Right lung (tissue), 5 donors: ENCODE results near the gene TCF4. TPM values are rescaled to one million over a fixed set of nuclear protein-coding genes. Genes with fewer than 3 reads are reported as not detected.

ENCODE experiments used
- DNase-seq, 2 donors: peaks; one replicate each; pipeline ENCODE4 v3.0.0-alpha.2; 2013
- polyA plus RNA-seq, 5 donors: library from polyadenylated mRNA; unstranded; fragments of 120-200 nt; gene quantifications; one replicate each; pipeline versions ENCODE4 v1.2.1 to v1.2.3, GENCODE V29; 2013; ENCODE audit warnings: inconsistent platforms in 1 of 5, low replicate concordance in 1 of 5; ENCODE audit not compliant: insufficient read length in 5 of 5, insufficient read depth in 1 of 5

Gene TCF4
- polyA plus RNA-seq, 5 donors = 69.0 to 163 (median 139) TPM

DNA sequence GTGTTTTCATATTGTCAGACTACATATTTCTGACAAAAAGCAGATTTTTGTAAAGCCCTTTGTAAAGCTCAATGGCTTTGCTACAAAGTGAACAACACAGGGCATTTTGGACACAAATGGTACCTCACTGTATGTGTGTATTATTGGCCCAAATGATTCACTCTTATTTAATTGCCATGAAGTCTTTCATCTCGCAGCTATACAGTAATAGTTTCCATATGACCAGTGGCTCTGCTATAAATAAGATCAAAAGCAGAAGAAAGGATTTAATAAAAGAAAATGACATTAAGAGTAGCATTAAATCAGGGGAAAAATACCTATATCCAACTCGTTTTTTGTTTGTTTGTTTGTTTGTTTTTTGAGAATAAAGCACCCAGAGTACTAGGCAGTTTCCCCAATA, 344.7 kb downstream of the TCF4 start:
- no peak for DNase-seq

DNA sequence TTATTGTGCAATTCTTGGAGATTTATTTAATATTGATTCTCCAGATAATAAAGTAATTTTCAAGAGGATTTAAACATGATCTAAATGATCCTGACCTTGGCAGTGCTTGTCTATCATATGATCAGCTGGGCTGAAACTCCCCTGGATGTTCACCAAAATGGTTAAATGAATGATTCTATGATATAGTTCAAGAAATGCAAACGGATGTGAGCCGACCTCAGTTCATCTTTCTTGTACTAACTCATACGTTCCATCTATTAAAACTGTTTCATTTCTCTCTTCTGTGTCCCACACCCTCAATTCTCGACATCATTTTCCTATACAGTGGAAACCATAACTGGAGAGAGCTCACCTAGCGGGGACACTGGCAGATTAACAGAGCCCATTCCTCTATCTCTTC, 347.0 kb downstream of the TCF4 start:
- no peak for DNase-seq

DNA sequence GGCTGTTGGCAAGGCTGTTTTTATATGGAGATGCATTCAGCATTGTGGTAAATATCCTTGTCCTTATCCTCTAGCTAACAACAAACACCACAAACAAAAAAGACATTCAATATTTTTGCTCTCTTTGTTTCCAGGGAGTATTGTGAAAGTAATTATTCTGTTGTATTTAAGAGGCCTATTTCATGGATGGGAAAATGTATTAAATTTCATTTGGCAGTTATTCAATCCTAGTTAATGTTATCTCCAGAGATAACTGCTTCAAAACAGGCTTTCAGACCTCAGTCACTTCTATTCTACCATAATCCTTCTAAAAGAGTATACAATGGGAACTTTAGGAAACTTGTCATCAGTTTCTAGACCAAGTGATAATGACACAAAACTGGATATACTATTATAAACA, 348.3 kb downstream of the TCF4 start:
- DNase-seq = peak; percentile 45 to 68

DNA sequence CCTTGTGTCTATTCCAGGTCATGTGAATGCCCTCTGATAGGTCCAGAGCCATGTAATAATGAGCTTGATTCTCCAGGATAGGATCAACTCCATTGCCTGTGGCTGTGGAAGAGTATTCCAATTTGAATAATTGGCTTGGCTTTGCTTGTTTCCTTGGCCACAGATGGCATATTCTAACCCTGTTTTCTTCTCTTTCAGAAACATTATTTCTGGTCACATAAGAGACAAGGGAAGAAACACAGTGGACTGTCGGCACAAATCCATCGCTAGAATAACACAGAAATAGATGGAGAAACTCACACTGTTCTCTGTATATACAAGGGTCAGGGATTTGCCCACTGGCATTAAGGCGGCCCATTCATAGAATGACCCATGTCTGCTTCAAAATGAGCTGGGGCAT, 350.3 kb downstream of the TCF4 start:
- DNase-seq = no peak

DNA sequence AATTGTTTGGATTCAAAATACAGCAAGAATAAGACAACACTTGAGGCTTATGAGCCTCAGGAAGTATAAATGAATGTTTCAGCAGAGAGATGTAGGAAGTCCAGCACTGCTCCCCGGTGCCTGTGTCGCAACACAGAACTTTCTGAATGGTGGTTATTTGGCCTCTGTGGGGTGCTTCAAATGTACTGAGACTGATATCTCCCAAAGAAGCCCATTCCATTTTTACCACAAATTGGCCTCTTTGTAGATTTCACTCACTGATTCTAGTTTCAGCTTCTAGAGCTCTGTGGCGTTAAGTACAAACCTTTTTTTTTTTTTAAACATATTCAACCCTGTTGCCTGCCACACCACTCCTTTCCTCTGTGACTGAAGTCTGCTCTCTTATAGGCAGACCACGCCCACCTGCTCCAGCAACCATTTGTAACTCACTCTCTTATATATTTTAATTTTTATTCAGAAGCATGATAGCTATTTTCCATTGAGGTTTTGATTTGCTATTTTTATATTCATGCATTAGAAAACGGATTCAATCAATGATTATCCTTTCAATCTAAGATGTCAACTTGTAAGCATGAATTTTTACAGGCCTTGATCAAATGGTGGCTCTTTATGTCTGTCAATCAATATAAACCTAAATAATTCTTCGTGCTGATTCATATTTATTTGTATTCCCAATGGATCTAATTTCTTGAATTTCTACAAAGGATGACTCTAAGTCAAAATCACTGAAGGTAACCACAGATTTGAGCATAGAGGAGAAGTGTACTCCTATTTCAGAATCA, 351.7 kb downstream of the TCF4 start:
- DNase-seq = no peak

DNA sequence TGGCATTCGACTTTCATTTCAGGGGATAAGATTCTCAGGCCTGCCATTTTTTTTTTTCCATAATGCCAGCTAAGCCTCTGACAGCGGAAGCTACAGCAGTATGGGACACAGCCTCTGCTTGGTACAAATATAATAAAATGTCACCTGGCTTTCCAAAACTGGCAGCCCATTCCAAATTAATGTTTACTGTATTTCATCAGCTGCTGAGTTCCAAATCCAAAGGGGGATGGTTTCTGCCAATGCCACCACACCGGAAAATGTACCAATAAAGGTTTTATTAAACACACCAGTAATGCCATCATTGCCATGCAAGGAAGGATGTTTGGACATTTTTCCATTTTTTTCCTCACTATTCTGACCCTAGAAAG, 352.9 kb downstream of the TCF4 start:
- no peak for DNase-seq

DNA sequence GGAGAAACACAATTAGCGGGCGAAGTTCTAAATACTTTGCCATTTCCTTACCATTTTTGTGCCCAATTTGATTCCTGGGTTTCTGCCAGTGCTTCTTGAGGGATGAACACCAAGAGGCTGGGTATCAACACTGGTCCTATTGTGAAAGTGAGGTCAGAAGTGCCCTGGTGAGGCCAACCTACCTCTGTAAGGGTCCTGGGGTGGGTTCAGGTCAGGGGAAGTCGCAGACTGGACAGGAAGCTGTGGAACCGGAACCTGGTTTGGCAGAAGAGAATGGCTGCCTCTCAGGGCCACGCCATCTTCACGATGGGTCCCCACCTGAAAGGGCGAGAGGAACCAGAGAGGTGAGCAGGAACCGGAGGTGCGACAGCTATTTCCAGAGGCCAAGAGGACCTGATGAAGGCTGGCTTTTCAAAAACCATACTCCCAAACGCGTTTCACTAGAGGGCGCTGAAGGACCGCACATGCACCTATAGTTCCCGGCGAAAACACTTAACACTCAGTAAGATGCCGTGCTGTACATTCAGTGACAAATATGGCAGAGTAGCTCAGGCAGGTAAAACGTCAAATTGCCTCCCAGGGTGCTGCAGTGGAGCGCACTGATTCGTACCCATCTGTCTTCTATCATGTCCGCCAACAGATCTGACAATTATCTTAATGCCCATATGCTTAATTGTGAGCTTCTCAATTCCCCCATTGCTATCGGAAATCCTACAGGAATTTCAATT, 353.5 kb downstream of the TCF4 start:
- peak; percentile 74 to 78 for DNase-seq

DNA sequence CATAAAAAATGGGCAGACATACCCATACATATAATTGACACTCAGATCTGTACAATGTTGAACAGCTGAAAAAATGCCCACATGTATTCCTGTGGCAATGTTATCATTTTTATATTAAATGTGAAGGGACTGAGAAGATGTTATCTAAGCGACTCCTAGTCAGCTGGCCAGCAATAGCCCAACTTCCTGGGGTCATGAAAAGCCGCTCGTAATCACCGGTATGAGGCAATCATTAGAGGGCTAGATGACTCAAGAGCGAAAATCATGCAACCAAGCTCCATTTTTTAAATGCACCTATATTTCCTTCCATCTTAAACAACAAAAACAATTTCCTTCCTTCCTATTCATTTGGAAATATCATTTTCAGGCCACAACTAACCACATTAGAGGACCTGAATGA, 354.1 kb downstream of the TCF4 start:
- no peak for DNase-seq

DNA sequence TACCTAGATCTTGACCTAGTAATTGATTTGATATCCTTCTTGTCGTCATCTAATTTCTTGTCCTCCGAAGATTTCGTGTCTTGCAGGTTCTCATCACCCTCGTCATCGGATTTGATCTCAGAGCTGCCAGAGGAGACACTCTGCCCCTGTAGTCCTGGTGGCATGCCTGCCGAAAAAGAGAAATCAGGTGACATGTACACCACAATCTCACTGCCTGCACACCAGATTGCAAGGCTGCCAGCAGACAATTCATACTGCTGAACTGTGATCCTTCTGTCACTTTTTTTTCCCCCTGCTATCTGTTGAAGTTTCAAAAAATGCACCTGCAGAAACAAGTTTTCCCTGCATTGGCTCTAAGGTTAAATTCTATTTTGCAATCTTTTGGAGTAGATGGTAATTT, 355.5 kb downstream of the TCF4 start:
- no peak for DNase-seq

DNA sequence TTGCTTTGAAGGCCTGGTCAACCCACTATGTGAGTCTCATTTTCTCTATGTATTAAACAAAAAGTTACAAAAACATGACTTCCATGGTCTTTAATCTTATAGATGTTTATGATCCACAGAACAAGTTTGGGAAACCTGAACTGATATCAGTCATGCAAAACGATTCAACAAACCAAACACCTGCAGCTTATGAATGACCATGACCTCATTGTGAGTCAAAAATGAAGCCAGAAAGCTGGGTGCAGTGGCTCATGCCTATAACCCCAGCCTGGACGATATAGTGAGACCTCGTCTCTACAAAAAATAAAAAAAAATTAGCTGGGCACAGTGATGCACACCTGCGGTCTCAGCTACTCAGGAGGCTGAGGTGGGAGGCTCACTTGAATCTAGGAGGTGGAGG, 358.3 kb downstream of the TCF4 start:
- DNase-seq = no peak

DNA sequence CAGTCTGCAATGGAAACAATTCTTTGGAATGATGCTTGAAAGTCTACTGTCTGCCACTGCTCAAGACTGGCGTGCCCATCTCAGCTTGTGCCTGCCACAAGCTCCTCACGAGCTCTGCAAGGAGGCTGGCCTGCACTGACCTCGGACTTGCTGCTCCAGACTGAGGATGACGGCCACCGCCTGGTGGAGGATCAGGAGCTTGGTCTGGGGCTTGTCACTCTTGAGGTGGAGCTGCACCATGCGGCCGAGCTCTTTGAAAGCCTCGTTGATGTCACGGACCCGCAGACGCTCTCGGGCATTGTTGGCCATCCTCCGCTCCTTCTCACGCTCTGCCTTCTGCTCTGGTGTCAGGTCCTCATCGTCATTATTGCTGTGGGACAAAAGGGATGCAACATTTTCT, 359.3 kb downstream of the TCF4 start:
- DNase-seq = no peak

DNA sequence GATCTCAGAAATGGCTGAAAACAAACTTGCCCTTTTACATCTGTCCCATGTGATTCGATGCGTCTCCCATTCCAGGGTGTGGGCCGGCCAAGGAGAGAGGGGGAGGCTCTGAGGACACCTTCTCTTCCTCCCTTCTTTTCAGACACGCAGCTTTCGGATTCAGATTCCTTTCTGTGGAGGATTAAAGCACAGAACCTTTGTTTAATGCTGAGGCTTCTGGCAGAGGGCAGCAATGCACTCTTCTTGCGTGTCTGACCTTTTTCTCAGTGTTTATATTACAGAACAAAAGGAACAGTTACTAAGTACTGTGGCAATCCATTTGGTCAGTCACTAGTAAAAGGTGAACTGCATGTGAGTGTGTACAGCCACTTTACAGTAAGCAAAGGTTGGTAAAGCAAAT, 359.8 kb downstream of the TCF4 start:
- DNase-seq = no peak

DNA sequence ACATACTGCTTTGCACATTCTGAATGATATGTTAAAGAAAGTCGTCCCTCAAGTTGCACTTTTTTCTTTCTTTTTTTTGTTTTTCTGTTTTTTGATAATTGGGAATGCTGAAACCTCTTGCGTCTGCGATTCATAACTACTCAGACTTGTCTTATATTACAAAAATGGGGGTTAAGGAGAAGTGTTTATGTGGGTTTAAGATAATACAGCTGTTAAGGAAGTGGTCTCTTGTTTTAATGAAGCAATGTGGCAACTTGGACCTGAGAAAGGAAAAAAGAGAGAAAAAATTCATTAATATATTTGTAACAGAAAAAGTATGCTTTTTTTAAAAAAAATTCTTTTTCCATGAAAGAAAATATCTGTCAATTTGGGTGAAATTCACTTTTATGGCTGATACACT, 360.2 kb downstream of the TCF4 start:
- no peak for DNase-seq

DNA sequence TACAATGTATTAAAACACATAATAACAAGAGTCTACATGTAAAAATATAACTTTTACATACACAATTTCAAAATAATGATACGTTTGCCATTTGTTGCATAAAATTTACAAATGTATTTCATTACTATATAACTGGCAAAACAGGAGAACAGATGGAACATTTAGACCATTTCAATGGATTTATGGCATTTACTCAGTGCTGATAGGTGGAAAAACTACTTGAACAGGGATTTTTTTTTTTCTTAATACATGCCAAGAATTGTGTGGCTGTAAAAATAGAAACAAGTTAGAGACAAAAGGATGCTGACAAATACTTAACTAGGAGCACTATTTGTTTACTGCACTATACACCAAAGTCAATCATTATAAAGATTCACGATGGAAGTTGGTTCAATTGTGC, 361.9 kb downstream of the TCF4 start:
- no peak for DNase-seq

DNA sequence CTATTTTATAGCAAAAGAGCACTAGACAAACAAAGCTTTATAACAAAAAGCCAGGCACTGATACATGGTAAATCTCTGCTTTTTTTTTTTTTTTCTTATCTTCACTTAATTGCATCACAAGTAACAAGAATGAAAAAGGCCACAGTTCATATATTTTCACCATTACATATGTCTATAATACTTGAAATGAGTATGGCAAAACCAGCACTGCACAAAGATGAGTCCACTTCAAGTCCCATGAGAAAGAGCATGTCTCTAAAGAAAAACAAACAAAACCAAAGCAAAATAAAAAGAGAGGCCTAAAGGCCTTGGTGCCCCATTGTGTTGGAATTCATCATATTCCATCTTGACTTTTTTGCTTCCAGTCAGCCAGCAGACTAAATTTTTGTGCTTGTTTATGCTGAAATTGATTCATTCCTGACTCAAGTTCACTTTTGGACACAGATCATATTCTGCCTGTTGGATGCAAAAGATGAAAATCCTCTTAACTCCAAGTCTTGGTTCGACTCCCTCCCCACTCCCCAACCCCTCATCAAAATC, 363.8 kb downstream of the TCF4 start:
- DNase-seq = no peak

DNA sequence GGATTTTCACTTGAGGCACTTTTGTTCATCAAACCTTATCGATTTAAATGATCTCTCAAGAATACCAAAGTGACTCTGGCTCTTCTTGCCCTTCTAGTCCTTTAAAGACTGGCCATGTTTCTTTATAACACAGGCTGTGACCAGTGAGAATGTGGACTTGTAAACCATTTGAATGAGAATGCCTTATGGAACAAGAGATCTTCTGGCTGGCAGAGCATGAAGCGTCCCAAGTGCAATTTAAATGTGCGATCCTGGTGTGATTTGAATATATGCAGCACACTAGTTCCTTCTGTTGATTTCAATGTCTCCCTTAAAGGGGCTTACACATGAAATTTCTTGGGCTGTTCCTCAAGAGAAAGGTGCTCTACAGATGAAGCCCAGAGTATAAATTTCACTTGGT, 366.4 kb downstream of the TCF4 start:
- no peak for DNase-seq

DNA sequence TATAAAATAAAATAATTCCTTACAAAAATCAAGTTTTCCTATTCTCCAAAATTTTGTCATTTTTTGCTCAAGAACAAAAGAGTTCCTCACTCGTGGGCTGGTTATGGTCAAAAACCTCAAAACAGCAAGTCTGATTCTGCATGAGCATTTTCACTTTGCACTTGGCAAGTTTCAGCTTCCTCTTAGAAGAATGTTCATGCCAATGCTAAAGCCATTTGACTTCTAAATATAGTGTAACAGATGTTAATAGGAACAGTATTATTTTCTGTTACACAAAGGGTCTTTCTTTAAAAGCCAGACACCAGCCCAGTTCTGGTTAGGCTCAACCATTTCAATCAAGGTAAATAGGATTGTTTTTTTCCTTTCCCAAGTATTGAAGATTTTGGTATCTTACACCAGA, 367.5 kb downstream of the TCF4 start:
- DNase-seq = no peak

DNA sequence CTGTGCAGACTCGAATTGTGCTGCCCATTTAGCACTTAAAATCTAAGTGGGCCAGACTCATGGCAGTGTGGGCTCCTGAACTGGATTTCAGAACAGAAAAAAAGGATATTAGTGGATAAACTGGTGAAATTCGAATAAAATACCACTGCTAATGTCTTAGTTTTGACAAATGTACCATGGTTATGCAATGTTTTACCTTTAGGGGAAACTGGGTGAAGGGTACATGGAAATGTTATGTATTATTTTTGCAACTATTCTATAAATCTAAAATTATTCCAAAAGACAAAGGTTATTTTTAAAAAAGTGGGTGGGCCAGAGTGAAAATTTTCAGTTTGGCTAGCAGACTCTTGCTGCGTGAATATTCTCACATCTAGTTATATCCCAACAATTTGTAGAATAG, 368.2 kb downstream of the TCF4 start:
- no peak for DNase-seq

DNA sequence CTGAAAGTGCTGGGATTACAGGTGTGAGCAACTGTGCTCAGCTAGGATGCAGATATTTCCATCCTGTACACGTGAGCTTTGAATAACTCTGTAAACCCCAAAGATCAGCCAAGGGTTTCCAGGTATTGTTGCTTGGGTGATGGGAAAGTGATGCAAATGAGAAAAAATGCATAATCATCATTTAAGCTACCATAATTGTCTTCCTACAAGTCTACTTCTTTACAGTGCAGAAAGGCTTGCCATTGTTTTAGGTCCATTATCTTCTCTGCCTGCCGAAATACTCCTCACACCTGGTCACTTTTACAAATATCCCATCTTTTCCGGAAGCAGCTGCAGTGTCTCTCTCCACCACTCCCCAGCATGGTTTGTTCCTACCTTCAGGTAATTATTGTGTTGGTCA, 368.9 kb downstream of the TCF4 start:
- no peak for DNase-seq

DNA sequence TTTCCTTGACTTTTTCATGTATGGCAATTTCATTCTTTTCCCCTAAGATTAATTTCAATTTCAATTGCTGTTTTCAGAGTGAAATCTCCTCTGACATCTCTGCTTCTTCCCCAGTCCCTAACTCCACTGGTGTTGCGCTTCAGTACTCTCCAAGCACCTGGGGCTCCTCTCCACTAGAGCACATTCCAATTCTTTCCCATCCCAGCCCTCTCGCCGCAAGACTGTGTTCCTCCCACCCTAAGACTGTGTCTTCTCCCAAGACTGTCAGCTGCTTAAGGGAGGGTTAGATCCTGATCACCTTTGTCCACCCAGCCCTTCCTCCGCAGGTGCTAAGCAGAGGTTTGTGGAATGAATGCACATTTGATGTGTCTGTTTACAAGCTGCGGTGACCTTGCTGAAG, 373.0 kb downstream of the TCF4 start:
- no peak for DNase-seq

DNA sequence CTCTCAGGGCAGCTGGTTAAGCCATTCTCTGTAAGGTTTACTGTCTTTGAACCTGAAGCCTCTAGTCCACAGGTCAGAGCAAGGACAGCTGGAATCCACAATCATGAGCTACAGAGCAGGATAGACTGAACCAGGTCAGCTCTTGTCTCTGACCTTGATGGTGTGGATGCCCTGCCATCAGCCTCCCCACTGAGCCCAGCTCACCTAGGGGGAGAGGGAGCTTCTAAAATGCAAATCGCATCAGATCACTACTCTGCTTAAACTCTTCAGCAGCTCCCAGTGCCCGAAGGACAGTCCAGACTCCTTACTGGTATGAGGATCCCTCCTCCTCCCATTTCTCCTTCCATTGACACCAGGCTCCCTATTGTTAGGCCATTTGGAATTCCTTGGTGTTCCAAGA, 373.5 kb downstream of the TCF4 start:
- no peak for DNase-seq

DNA sequence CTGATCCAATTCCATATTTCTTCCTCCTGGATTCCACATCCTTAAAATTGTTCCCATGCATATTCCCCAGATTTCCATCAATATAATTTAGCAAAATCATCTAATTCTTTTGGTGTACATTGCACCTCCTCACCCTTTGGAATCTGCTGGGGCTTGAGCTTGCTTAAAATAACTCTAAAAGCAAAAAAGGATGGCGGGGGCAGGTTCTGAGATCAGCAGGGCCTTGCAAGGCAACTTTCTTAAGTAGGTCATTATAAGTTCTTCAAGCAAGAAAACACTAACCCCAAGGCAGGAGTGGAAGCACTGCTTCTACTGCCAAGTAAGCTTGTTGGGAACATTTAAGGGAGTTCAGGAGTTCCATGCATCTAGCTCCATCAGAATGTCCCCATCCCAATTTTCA, 374.4 kb downstream of the TCF4 start:
- no peak for DNase-seq

DNA sequence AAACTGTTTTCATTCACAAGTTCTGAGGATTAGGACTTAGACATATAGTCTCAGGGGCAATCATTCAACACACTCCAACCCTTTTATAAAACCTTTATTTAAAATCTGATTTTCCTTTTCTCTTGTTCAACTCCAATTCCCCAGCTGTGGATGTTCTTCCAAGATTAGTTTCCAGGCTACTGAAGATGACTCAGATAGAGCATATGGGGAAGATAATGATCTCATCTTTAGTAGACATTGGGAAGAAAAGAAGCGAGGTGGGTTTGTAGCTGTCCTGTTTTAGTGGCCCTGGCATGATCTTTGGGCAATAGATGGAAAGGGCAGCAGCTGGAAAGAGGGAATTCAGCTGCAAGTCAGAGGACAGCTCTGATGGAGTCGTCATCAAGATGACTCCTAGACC, 381.1 kb downstream of the TCF4 start:
- no peak for DNase-seq
